Measurements from ENCODE around the gene PAGE2. TPM values are rescaled to one million over a fixed set of nuclear protein-coding genes. Genes with fewer than 3 reads are reported as not detected.

Gene PAGE2
- total and polyA plus RNA-seq, 9 of the 15 experiments (the other 6 are each of a cell fraction or from before 2014, with no cell fraction given): 0.40 to 3.7 (median 1.5) TPM; not detected in 1

DNA sequence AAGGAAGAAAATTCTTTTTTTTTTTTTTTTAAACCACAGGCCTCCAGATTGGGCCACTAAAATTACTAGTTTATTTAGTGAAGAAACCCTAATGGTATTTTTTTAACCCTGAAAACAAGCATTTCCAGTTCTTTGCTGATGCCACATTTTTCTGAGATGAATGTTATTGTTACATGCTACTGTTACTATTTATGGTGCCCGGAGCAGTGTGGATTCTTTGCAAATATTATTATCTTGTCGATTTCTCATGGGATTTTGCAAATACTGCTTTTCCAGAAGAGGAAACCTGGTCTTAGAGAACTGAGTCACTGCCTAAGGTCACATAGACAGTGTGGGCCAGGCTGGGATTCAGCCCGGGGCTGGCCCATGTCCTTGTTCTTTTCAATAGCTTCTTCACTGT, 49.3 kb upstream of the PAGE2 start (continued):
- TF ChIP-seq HMG20B (CRISPR knock-in tag; IDR thresholded peaks at IDR 0.05) (no peak), NFATC3 (IDR thresholded peaks at IDR 0.05) (no peak)
- TF ChIP-seq, protein P1, sequence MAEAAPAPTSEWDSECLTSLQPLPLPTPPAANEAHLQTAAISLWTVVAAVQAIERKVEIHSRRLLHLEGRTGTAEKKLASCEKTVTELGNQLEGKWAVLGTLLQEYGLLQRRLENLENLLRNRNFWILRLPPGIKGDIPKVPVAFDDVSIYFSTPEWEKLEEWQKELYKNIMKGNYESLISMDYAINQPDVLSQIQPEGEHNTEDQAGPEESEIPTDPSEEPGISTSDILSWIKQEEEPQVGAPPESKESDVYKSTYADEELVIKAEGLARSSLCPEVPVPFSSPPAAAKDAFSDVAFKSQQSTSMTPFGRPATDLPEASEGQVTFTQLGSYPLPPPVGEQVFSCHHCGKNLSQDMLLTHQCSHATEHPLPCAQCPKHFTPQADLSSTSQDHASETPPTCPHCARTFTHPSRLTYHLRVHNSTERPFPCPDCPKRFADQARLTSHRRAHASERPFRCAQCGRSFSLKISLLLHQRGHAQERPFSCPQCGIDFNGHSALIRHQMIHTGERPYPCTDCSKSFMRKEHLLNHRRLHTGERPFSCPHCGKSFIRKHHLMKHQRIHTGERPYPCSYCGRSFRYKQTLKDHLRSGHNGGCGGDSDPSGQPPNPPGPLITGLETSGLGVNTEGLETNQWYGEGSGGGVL (CRISPR knock-in tag; IDR thresholded peaks at IDR 0.05): no peak

DNA sequence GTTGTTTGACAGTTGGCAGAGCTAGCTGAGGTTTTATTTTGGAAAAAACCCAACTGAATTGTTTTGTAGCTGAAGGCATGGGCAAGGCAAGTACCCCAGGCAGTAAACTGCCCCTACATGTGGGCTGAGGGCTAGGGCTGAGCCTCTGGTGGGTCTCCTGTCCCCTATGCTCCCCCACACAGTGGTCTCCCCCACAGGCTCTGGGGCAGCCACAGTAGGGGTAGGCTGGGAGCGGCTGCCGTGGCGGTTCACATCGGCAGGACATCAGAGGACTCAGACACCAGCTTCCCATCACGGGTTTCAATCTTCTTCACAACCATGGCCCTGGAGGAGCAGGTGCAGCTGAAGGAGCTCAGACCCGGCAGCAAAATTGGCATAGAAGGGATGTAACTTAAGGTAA, 47.3 kb upstream of the PAGE2 start:
- H3K4me1 ChIP-seq (replicated peaks in 1 of 2; ENCODE audit: control insufficient read depth in 2 of 2, insufficient read depth in 2 of 2, low read length in 2 of 2): no peaks in the 10 kb centered on the region
- no TSS peak for BruUV-seq (replicated peaks)
- H2AFZ ChIP-seq (ENCODE audit: low read depth, low read length): no peak overlapping the region
- no peaks in the 10 kb centered on the region for H3K36me3 ChIP-seq (ENCODE audit: control insufficient read depth, insufficient read depth, low read length)
- WGBS (ENCODE audit: insufficient coverage, low coverage, missing lambda C conversion rate): 50% methylated on average over 2 of the region's 6 CpGs
- no peak overlapping the region for H3K27ac ChIP-seq (ENCODE audit: extremely low read depth, low read depth, low read length)
- no peaks in the 10 kb centered on the region for H3K9me3 ChIP-seq (replicated peaks; ENCODE audit: control insufficient read depth, insufficient read depth, low read depth, low read length)
- H3K79me2 ChIP-seq (ENCODE audit: control insufficient read depth, insufficient read depth, low read length): no peaks in the 10 kb centered on the region
- no peak overlapping the region for H3K4me2 ChIP-seq (ENCODE audit: insufficient read depth, low read length)
- no peak for ATAC-seq
- H3K4me3 ChIP-seq: no peak overlapping the region
- intact Hi-C loops (cut with micrococcal nuclease) (no loop called here), in situ Hi-C loops (cut with MboI) (no loop called here)
- no peak for DNase-seq (ENCODE audit: extremely low read depth in 1 of 4, low spot score in 3 of 4)
- no peak for FAIRE-seq
- no peaks in the 10 kb centered on the region for H3K9me1 ChIP-seq (ENCODE audit: control insufficient read depth, insufficient read depth, low read length)
- CTCF ChIA-PET (ENCODE audit: low intra/inter-chr PET ratio): no interaction called here
- POLR2A ChIA-PET: no interaction called here
- no peaks in the 10 kb centered on the region for H3K27me3 ChIP-seq (ENCODE audit: control insufficient read depth in 2 of 2, insufficient read depth in 2 of 2, low read length in 2 of 2)
- H4K20me1 ChIP-seq (replicated peaks; ENCODE audit: control insufficient read depth, insufficient read depth, low read length): no peaks in the 10 kb centered on the region
- no peak overlapping the region for H3K9ac ChIP-seq (ENCODE audit: insufficient read depth in 1 of 2, low read depth in 2 of 2, low read length in 2 of 2)
- TF ChIP-seq MTA1 (IDR thresholded peaks at IDR 0.05; ENCODE audit: borderline replicate concordance) (no peak), FOXJ2 (tag; IDR thresholded peaks at IDR 0.05) (no peak), ZNF41 (CRISPR knock-in tag; conservative IDR thresholded peaks at IDR 0.05) (no peak), ZBTB1 (CRISPR knock-in tag; IDR thresholded peaks at IDR 0.05; ENCODE audit: borderline replicate concordance, low read depth) (no peak), ZNF239 (CRISPR knock-in tag; IDR thresholded peaks at IDR 0.05) (no peak)
- TF ChIP-seq, protein P2, sequence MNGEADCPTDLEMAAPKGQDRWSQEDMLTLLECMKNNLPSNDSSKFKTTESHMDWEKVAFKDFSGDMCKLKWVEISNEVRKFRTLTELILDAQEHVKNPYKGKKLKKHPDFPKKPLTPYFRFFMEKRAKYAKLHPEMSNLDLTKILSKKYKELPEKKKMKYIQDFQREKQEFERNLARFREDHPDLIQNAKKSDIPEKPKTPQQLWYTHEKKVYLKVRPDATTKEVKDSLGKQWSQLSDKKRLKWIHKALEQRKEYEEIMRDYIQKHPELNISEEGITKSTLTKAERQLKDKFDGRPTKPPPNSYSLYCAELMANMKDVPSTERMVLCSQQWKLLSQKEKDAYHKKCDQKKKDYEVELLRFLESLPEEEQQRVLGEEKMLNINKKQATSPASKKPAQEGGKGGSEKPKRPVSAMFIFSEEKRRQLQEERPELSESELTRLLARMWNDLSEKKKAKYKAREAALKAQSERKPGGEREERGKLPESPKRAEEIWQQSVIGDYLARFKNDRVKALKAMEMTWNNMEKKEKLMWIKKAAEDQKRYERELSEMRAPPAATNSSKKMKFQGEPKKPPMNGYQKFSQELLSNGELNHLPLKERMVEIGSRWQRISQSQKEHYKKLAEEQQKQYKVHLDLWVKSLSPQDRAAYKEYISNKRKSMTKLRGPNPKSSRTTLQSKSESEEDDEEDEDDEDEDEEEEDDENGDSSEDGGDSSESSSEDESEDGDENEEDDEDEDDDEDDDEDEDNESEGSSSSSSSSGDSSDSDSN (IDR thresholded peaks at IDR 0.05; ENCODE audit: borderline replicate concordance in 1 of 2, low read depth in 2 of 2, low read length in 2 of 2): no peak
- TF ChIP-seq, protein P3, sequence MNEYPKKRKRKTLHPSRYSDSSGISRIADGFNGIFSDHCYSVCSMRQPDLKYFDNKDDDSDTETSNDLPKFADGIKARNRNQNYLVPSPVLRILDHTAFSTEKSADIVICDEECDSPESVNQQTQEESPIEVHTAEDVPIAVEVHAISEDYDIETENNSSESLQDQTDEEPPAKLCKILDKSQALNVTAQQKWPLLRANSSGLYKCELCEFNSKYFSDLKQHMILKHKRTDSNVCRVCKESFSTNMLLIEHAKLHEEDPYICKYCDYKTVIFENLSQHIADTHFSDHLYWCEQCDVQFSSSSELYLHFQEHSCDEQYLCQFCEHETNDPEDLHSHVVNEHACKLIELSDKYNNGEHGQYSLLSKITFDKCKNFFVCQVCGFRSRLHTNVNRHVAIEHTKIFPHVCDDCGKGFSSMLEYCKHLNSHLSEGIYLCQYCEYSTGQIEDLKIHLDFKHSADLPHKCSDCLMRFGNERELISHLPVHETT (CRISPR knock-in tag; conservative IDR thresholded peaks at IDR 0.05 in 1 of 2, IDR thresholded peaks at IDR 0.05 in 1 of 2): no peak
- TF ChIP-seq, protein P4, sequence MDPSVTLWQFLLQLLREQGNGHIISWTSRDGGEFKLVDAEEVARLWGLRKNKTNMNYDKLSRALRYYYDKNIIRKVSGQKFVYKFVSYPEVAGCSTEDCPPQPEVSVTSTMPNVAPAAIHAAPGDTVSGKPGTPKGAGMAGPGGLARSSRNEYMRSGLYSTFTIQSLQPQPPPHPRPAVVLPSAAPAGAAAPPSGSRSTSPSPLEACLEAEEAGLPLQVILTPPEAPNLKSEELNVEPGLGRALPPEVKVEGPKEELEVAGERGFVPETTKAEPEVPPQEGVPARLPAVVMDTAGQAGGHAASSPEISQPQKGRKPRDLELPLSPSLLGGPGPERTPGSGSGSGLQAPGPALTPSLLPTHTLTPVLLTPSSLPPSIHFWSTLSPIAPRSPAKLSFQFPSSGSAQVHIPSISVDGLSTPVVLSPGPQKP (CRISPR knock-in tag; IDR thresholded peaks at IDR 0.05): no peak
